Stimulated activated CD4-positive, alpha-beta T cell treated with anti-CD3 and anti-CD28 coated beads, Interleukin-12 subunit alpha, Interleukin-12 subunit beta, amount 100 ng/mL, for 48 hours (primary cell): Measurements from ENCODE around the gene BABAM1.

Source experiments
- DNase-seq, 3 donors: peaks; one replicate each; pipeline ENCODE4 v3.0.0-alpha.2; 2020; ENCODE audit warnings: low read depth in 2 of 3, low spot score in 1 of 3

Gene BABAM1

GRCh38 chr19:17321655-17322489 lies 54.6 kb downstream of the BABAM1 start:
- DNase-seq = no peak

DNA sequence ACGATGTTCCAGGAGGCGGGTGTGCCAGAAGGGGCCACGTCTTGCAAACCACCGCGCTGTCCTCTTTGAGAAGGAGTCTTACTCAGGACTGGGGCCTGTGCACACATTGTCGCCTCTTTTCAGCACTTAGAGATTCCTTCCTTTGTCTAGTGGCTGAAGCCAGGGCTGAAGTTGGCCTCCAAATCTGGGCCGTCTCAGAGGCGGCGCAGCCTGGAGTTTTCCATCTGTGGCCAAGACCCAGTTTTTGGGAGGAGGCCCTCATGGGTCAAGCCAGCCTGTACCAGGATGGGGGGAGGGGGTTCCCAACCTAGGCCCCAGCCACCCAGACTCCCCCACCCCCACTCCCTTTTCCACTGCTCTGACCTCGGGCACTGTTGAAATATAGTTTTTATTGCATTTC lies 55.6 kb downstream of the BABAM1 start:
- DNase-seq = no peak

GRCh38 chr19:17323300-17323963 lies 56.2 kb downstream of the BABAM1 start:
- DNase-seq = no peak

- DNase-seq = no peak
These were observed 56.7 kb downstream of the BABAM1 start for GRCh38 chr19:17323964-17324332.

DNA sequence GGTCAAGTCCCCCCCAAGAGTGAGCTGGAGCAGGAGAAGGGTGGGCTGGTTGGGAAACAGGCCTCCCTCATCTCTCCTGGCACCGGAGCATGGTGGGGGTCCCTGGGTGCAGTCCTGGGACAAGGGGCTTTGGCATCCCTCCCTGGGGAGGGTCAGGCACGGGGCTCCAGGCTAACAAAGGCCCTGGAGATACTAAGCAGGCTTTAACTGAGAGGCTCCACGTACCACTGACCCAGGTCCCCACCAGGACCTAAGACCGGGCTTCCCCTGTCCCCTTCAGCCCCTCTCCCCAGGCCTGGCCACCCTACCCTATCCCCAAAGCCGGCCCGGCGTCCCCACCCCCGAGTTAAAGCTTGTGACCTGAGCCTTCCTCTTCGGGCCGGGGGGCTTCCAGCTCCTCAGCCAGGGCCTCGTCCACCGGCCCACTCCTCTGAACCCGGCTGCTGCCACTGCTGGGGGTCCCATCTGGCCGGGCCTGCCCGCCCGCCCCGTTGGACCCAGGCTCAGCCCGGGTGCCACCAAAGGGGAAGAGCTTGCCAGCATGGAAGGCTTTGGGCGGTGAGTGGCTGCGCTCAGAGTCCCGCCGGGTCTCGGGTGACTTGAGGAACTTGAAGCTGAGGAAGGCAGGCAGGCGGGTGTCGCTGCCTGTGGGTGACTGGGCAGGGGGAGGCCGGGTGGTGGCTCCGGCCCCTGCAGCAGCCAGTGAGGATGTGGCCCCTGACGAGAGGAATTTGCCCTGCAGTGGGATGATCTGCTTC lies 57.3 kb downstream of the BABAM1 start:
- no peak for DNase-seq

DNA sequence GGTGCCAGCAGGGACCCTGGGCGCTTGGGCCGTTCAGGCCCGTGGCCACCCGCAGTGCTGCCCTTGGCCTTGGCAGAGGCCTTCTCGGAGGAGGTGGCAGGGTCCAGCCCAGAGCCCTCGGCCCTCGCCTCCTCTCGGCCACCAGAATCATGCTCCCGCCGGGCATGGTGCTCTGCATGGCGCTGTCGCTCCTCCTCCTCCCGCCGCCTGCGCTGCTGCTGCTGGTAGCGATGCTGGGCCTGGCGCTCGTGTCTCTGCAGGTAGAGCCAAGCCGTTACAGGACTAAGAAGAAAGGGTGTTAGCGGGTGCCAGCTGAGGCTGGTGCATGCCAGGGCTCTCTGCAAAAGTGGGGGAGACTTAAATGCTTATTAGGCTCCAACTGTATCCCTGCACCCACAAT lies 57.9 kb downstream of the BABAM1 start:
- DNase-seq = no peak

GRCh38 chr19:17325881-17326594 lies 58.8 kb downstream of the BABAM1 start:
- DNase-seq = no peak

GRCh38 chr19:17326595-17326966 lies 59.3 kb downstream of the BABAM1 start:
- DNase-seq = no peak

- no peak for DNase-seq
These were observed 59.9 kb downstream of the BABAM1 start for GRCh38 chr19:17327068-17327653.

DNA sequence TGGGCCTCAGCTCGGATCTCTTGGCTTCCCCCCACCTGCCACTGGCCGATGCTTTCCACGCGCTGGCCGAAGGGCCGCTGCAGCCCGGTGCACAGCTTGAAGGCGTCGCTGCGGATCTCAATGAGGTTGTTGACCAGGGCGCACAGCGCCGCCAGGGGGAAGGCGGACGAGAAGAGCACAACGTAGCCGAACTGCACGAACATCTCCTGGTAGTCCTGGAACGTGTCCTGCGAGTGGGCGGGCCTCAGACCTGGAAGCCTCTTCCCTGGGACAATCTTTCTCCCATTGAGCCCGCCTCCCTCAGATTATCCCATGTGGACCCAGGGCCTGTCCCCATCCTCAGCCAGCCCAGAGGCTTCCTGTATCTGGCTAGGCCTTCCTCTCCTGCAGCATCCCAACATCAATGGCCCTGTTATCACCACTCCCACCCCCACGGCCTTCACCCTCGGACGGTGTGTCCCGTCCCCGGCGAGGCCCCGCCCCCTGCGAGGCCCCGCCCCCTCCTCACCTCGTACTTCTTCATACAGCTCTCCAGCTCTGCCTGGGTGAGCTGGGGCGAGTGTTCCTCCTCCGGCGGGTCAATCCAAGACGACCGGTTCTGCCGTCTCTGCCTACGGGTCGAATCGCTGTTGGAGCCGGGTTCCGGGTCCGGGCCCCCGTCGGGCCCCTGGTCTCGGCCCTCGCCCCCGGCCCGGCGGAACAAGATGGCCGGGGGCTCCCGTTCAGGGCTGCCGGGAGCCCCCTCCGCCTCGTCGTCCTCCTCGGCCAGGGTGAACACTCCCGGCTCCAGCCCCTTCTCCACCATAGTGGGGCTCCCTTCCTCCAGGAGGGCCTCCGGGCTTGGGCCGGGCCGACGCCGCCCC lies 60.6 kb downstream of the BABAM1 start:
- peak in 1 of 3 donors; percentile 56 for DNase-seq
